Tibial nerve (tissue), 4 donors: Measurements from ENCODE around the gene SLC16A7. TPM values are rescaled to one million over a fixed set of nuclear protein-coding genes. Genes with fewer than 3 reads are reported as not detected.

ENCODE experiments used
- DNase-seq, 2 donors: peaks; one replicate each; pipeline ENCODE4 v3.0.0-alpha.2; 2019; ENCODE audit warnings: low spot score in 2 of 2
- H3K27ac ChIP-seq, 4 donors: fragments of 200-600 bp; sonication (generic) in 3 of 4; one replicate each; pipeline ENCODE4 v1.5.1; 2017 to 2019; ENCODE audit warnings: mild to moderate bottlenecking in 1 of 4
- H3K27me3 ChIP-seq, 2 donors: fragments of 200-600 bp; sonication (generic) in 1 of 2; one replicate each; pipeline versions ENCODE4 v1.5.1 to v1.6.0; 2017 to 2019
- H3K36me3 ChIP-seq, 3 donors: fragments of 200-600 bp; sonication (generic); one replicate each; pipeline ENCODE4 v1.5.1; 2018 to 2019
- H3K4me1 ChIP-seq, 4 donors: fragments of 200-600 bp; sonication (generic) in 3 of 4; one replicate each; pipeline ENCODE4 v1.5.1; 2017 to 2019
- H3K4me3 ChIP-seq, 4 donors: fragments of 200-600 bp; sonication (generic) in 3 of 4; one replicate each; pipeline ENCODE4 v1.5.1; 2017 to 2019; ENCODE audit warnings: mild to moderate bottlenecking in 1 of 4, moderate library complexity in 1 of 4
- H3K9me3 ChIP-seq, 4 donors: fragments of 200-600 bp; sonication (generic) in 3 of 4; one replicate each; pipeline ENCODE4 v1.5.1; 2017 to 2019
- EP300 ChIP-seq, 2 donors: sonication (generic); formaldehyde crosslinking; IDR thresholded peaks; one replicate each; pipeline ENCODE4 v1.6.1; 2017; ENCODE audit warnings: antibody characterized with exemption in 2 of 2, mild to moderate bottlenecking in 1 of 2
- POLR2A ChIP-seq, 2 donors: fragments of 450-650 bp; IDR thresholded peaks; one replicate each; pipeline ENCODE4 v1.6.1; 2017; ENCODE audit warnings: antibody characterized with exemption in 2 of 2, mild to moderate bottlenecking in 2 of 2, moderate library complexity in 2 of 2
- WGBS, 2 donors: methylation state at CpG; one replicate each; pipeline ENCODE4 v1.1.5; 2018; 5-methylcytosine and 5-hydroxymethylcytosine counted together
- total RNA-seq, 4 donors: library from RNA; depleted of rRNA; stranded (reverse); fragments of >200 nt; gene quantifications; one replicate each; pipeline ENCODE4 v1.1.0, GENCODE V29; 2016
- TF ChIP-seq, protein P1 (sequence below), 5 experiments: fragments of 200-600 bp in 3 of 5; fragments of 450-650 bp in 2 of 5; sonication (generic) in 3 of 5; IDR thresholded peaks; one replicate each; pipeline ENCODE4 v1.5.1; 2016 to 2019; ENCODE audit warnings: antibody characterized with exemption in 5 of 5, mild to moderate bottlenecking in 3 of 5, moderate library complexity in 2 of 5

The SLC16A7 gene
- total RNA-seq, 4 donors from 2014 or later, result 16.0 to 47.9 (median 29.3) TPM

DNA sequence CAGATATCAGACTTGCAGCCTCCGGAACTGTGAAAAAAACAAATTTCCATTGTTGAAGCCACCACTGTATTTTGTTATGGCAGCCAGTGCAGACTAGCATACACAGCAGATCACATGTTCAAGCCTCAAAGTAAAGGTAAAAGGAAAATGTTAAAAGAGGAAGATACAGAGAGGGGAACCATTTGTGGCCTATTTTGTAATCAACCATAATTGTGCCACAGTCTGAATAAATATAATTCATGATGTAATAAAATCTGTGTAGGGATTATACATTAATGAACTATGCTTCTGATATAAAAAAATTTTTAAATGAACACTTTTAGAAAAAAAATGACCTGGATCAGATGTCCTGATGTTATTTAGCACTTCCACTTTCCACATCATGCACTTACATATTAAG lies 79.6 kb downstream of the SLC16A7 start:
- DNase-seq, result no peak
- Histone ChIP-seq H3K4me3 (no peak overlapping the region), H3K36me3 (peaks cover 0 to 17% (median 0%) of the 10 kb centered on the region in 3 donors), H3K27me3 (no peaks in the 10 kb centered on the region), H3K4me1 (no peaks in the 10 kb centered on the region), H3K9me3 (peaks cover 0 to 6% (median 0%) of the 10 kb centered on the region in 4 donors), H3K27ac (no peak overlapping the region)
- TF ChIP-seq POLR2A (IDR thresholded peaks at IDR 0.05) (no peak), EP300 (IDR thresholded peaks at IDR 0.05) (no peak)
- TF ChIP-seq, protein P1, sequence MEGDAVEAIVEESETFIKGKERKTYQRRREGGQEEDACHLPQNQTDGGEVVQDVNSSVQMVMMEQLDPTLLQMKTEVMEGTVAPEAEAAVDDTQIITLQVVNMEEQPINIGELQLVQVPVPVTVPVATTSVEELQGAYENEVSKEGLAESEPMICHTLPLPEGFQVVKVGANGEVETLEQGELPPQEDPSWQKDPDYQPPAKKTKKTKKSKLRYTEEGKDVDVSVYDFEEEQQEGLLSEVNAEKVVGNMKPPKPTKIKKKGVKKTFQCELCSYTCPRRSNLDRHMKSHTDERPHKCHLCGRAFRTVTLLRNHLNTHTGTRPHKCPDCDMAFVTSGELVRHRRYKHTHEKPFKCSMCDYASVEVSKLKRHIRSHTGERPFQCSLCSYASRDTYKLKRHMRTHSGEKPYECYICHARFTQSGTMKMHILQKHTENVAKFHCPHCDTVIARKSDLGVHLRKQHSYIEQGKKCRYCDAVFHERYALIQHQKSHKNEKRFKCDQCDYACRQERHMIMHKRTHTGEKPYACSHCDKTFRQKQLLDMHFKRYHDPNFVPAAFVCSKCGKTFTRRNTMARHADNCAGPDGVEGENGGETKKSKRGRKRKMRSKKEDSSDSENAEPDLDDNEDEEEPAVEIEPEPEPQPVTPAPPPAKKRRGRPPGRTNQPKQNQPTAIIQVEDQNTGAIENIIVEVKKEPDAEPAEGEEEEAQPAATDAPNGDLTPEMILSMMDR (IDR thresholded peaks at IDR 0.05), result no peak
- 86 to 97% methylated on average over 1 of the region's 1 CpG for WGBS, 2 donors

DNA sequence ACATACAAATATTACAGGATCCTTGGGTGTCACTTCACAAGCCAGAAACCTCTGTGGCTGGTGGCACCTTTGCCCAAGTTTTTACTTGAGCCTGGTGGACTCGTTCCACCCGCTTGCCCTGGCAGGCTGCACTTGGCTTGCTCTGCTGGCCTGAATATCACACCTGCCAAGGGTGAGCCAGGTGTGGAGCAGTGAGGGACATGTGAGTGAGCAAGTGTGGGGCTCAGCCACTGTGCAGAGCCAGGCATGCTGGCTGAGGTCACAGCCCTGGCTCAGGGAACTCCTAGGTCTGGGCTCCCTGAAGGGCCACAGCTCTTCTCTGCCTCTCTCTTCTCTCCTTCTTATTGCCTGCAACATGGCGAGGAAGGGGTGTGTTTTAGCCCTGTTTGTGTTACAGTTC lies 82.0 kb downstream of the SLC16A7 start:
- Histone ChIP-seq H3K36me3 (peaks cover 0 to 17% (median 0%) of the 10 kb centered on the region in 3 donors), H3K4me1 (no peaks in the 10 kb centered on the region), H3K27ac (no peak overlapping the region), H3K4me3 (no peak overlapping the region), H3K27me3 (no peaks in the 10 kb centered on the region), H3K9me3 (peaks cover 0 to 6% (median 0%) of the 10 kb centered on the region in 4 donors)
- TF ChIP-seq POLR2A (IDR thresholded peaks at IDR 0.05) (no peak), EP300 (IDR thresholded peaks at IDR 0.05) (no peak)
- TF ChIP-seq, protein P1 (IDR thresholded peaks at IDR 0.05), result no peak
- WGBS, 2 donors, result 64 to 67% methylated on average over 3 of the region's 3 CpGs
- no peak for DNase-seq

DNA sequence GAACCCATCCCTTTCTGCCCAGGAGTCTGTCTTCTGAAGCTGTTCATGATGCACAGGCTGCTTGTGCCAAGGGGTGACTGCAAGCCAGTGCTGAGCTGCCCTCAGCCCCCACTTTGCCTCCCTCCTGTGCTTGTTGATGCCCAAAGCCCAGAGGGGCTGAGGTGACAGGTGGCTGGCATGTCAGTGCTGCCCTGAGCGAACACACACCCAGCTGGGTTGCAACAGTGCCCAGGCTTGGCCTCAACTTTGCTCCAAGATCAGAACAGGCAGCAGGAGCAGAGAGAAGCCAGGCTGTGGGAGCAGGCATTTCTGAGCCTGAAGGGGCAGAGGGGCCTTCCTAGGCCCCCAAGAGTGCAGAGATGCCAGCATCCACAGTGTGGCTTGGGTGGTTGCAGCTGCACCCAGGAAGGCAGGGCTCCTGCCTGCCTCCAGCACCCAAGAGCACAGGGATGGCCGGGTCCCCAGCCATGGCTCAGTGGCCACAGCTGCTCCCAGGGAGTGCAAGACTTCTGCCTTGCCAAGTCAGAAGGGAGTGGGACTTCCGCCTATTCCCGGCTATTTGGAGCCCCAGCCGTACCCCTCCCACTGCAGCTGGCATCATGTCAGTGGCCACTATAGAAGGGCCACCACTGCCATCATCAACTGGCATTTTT lies 83.1 kb downstream of the SLC16A7 start:
- WGBS, 2 donors, result 90 to 98% methylated on average over 3 to 4 of the region's 5 CpGs
- H3K9me3 ChIP-seq, result peaks cover 0 to 6% (median 0%) of the 10 kb centered on the region in 4 donors
- TF ChIP-seq EP300 (IDR thresholded peaks at IDR 0.05), result no peak
- TF ChIP-seq POLR2A (IDR thresholded peaks at IDR 0.05), result no peak
- TF ChIP-seq, protein P1 (IDR thresholded peaks at IDR 0.05), result no peak
- no peaks in the 10 kb centered on the region for H3K27me3 ChIP-seq
- H3K27ac ChIP-seq, result no peak overlapping the region
- H3K4me3 ChIP-seq, result no peak overlapping the region
- DNase-seq, result no peak
- H3K36me3 ChIP-seq, result peaks cover 0 to 17% (median 0%) of the 10 kb centered on the region in 3 donors
- H3K4me1 ChIP-seq, result no peaks in the 10 kb centered on the region

DNA sequence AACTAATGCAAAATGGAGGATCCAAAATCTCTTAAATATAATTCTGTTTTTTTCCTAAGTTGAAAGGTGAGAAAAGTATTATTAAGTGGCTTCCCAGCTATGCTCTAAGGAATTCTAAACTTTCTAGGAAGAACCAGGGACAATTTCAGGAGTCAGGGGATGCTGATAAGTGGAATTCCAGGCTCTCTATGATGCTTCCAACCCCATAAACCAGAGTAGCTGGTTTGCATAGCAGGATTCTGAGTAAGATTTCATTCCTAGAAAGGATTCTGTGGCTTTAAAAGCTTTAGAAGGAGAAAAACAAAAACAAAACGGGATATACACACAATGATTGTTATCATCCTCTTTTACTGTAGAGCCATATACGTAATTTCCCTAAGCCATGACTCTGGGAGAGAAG lies 93.9 kb downstream of the SLC16A7 start:
- no peaks in the 10 kb centered on the region for H3K27me3 ChIP-seq
- 63 to 64% methylated on average over 2 of the region's 2 CpGs for WGBS, 2 donors
- no peak overlapping the region for H3K4me3 ChIP-seq

DNA sequence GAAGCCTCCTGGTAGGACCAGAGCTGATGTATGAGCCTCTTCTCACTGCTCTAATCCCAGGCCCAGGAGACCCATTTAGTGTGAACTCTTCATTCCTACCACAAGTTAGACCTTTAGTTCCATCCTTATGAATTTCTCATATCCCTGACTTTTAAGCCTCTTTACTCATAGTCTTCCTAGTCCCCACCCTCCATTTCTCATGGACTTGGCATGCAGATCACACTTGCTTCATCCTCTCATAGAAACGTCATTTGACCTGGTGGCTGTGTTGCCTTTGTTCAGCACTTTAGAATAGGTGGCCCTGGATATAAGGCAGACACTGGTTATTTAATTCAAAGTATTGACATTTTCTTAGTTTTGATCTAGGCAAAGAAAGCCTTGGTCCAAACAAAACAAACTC lies 99.5 kb downstream of the SLC16A7 start:
- Histone ChIP-seq H3K4me3 (no peak overlapping the region), H3K27me3 (no peaks in the 10 kb centered on the region), H3K9me3 (peaks cover 0 to 5% (median 0%) of the 10 kb centered on the region in 4 donors), H3K27ac (no peak overlapping the region), H3K36me3 (peaks cover 0 to 5% (median 0%) of the 10 kb centered on the region in 3 donors), H3K4me1 (peaks cover 0 to 10% (median 0%) of the 10 kb centered on the region in 4 donors)
- TF ChIP-seq POLR2A (IDR thresholded peaks at IDR 0.05) (no peak), EP300 (IDR thresholded peaks at IDR 0.05) (no peak)
- TF ChIP-seq, protein P1 (IDR thresholded peaks at IDR 0.05), result no peak
- WGBS, 2 donors, result 73% methylated on average over 1 of the region's 1 CpG
- no peak for DNase-seq

More for the DNA sequence above, 93.9 kb downstream of the SLC16A7 start:
- Histone ChIP-seq H3K4me1 (no peaks in the 10 kb centered on the region), H3K36me3 (peaks cover 0 to 5% (median 0%) of the 10 kb centered on the region in 3 donors), H3K27ac (no peak overlapping the region), H3K9me3 (peaks cover 0 to 5% (median 0%) of the 10 kb centered on the region in 4 donors)
- TF ChIP-seq EP300 (IDR thresholded peaks at IDR 0.05) (no peak), POLR2A (IDR thresholded peaks at IDR 0.05) (no peak)
- TF ChIP-seq, protein P1 (IDR thresholded peaks at IDR 0.05), result no peak
- DNase-seq, result no peak
